NCI-H2196 (cell line): ENCODE results near the gene TMEM187.

Source experiments
- DNase-seq: peaks from one replicate; lab custom pipeline; 2025; ENCODE audit not compliant: unreplicated experiment; lab: John Stamatoyannopoulos, UW

TMEM187 gene

DNA sequence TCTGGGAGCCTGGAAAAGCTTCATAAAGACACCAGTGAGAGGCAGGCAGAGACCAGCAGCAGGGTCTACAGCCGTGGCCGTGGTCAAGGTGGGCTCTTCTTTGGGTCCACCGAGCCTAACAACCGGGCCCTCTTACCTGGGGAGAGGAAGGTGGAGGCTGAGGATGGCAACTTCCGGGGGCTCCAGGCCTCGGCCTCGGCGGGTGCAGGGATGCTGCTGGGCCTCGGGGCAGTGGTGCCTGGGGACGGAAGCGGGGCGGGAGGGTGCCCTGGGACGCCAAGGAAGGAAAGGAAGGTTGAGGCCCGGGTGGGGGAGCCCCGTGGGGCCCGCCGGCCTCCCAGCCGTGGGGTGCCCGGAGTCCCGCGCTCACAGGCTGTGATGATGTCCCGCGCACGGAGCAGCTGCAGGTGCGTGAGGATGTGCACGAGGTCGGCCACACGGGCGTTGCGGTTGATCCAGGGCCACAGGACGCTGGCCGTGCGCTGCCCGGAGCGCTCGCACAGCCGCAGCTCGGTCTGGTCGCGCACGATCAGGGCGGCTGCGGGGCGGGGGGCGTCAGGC lies 46.6 kb downstream of the TMEM187 start:
- DNase-seq: no peak

DNA sequence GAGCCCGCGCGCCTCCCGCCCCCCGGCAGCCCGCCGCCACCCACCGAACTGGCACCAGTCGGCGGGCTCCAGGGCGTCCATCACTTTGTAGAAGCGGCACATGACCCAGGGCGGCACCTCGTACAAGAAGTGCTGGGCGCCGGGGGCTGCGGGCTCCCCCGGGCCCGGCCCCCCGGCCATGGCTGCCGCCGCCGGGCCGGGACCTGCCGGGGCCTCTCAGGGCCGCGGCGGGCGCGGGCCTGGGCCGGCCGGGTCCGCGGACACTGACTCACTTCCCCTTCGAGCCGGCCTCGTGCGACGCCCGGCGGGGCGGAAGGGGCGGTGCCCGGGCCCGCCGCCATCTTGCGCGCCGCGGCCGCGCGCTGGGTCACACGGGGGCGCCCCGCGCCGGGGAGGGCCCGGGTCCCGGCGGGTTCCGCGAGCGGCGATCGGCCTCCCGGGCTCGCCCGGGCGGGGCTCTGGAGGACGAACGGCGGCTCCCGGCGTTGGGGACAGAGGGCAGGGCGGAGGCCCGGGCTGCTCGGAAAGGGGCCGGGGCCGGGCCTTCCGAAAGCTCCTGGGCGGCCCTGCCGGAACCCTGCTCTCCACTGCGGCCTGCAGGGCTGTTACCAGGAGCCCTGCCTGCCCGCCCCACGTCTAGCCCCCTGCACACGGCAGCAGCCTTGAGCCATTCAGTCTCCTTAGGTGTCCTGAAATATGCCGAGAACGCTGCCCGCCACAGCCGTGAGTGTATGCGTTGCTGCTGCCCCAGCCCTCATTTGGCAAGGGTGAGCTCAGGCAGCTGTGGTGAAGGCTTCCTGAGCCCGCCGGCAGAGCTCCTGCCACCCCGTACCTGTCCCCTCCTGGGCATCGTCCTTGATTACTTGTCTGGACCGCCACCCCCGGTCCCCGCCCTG lies 47.3 kb downstream of the TMEM187 start, which contains the start of gene IRAK1:
TSS of gene IRAK1 (minus strand) at position 270 of the 896 bp plus-strand sequence. CDS start at position 180, 90 bp downstream.
- peak; percentile 55 for DNase-seq

DNA sequence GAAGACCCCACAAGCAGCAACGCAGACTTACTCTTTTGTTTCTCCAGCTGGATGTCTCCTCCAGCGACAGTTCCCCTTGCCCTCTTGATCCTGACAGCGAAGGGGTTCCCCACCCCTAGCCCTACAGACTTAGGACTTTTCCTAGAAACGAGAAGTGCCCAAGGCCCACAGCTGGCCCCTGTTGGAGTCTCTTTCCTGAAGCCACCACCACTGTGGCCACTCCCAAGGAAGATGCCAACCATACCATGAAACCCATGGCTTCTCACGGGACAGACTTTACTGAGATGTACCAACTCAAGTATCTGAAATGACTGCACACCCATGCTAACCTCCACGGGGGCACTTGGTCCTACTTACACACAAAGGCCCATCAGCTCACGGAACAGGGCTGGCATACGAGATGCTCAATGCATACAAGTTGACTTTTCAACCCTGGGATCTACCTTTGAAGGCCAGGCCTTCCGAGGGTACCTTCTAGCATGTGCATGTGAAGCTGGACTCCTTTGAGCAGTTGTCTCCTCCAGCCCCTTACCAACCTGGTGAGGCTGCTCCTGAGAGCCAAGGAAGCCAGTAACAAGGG lies 48.1 kb downstream of the TMEM187 start:
- no peak for DNase-seq

DNA sequence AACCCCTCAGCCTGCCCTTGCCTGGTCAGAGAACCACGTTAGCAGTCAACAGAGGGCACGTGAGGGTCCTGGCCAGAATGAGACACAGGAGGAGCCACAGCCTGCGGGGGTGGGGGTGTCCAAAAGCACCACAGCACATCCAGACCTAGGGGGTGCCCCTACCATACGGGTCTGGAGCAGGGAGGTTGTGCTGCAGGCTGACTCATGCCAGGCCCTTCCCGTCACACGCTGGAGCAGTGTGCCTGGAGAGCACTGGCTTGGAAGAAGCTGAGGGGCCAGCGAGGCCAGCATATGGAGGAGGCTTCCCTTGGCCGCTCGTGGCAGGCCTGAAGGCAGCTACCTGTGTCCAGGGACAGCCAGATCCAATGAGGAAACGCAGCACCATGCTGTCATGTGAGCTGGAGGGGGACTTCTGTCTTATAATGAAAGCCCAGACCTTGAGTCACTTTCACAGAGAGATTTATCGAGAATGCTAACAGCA lies 48.6 kb downstream of the TMEM187 start:
- no peak for DNase-seq

DNA sequence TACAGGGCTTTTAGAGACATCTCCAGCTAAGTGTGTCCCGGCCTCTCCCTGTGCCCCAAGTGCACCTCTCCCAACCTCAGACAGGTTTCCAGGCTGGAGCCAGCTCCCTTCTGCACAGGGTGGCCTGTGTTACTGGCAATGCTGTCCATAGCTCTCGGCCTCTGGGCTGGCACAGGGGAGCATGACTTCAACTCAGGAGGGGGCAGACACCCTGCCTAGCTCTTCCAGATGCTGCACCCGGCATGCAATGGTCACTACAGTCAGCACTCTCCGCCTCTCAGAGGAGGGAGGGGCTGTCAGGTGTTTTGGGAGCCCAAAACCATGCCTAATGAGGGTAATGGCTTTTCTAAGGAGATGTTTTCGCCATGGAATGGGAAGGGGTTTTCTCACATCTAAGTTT lies 49.6 kb downstream of the TMEM187 start:
- DNase-seq: no peak

DNA sequence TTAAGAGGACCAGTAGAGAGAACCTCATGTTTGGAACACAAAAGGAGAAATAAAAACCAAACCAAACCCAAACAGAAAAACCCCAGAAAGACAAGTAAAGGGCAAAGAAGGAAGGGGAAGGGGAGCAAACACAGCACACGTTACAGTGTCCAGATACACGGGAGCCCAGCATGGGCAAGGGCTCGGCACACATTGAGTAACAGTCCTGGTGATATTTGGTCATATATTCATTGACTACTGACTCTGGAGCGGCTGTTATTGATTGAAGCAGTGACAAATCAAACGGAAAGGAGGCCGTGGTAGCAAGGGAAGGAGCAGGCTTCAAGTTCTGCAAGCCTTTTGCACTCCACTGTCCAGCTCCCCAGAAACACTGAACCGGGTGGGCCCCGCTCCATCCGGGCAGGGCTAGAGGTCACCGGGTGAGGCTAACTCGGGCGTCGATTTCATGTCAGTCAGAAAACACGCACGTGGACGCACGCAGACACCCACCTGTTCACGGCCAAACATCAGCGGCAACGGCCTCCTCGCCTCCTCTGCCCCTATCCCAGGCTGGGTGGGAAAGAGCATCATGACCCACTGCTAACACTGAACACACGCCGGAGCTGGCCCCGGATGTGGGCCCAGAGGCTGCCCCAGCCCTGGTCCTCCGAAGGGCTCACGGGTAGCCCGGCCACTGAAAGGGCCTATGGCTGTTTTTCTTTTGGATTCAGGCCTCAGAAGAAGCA lies 50.9 kb downstream of the TMEM187 start:
- no peak for DNase-seq

DNA sequence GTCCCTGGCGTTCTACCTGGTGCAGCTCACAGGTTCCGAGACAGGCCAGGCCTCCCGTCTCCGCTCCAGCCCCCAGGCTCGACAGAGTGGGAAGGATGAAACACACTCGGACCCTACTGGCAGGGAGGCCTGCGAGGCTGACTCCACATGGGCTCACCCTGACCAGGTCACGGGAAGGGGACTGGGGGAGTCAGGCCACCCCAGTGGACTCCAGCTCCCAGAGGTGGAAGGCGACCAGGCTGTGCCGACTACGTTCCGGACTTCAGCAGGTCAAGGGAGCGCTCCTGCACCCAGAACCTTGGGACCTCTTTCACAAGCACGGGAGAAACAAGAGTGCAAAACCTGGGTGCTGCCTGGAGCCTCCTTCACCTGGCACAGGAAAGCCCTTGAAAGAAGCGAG lies 51.7 kb downstream of the TMEM187 start:
- no peak for DNase-seq

DNA sequence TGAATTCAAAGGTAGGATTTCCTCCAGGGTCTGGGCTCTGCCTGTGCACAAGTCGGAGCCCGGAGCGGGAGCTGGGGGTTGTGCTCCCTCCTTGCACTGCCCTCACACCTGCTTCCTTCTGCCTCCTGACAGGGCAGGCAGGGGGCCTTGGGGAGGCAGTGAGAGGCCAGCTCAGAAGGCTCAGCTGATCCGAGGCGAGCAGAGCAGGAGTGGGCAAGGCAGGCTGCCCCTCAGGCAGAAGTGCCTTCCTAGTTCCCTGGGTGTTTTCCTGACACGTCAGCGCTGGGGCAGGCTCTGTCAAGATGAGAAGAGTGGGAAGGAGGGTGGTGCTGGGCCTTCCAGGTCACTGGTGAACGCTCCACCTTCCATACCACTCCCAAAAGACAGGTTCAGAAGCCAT lies 52.7 kb downstream of the TMEM187 start:
- DNase-seq: no peak

DNA sequence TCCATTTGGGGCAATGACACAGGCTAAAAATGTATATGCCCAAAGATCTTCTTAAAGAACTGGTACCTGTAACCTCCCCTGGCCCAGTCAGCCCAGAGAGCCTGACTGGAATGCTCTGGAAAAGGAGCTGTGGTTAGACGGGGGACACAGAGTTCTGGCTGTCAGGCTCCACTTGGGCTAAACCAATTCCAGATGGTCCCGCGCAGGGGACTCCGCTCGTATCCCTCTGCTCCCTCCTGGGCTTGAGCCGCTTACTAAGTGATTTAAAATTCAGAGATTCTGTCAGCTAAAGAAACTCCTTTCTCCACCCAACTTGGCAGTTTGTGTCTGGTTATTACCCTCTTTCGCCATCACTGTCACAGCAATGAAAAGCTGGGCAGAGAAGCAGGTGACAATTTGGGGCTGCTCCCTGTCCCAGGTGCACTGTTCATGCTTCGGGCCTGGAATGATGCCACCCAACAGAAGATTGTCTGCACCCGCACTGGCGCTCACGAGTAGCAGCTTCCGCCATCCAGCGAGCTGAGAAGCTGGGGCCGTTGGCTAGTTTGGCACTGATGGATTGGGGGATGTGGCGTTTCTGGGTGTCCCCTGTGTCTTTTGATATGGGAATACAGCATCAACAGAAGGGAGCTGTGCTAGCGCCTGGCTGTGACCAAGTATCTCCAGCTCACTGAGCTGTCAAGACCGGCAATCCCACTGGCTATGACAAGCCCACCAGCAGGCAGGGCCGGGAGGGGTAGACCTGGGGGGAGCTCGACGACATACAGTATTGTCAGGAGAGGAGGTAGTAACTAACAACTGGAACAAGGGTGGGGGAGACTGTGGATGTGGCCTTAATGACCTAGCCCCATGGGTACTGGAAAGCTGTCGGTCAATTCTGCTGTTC lies 53.8 kb downstream of the TMEM187 start:
- no peak for DNase-seq

DNA sequence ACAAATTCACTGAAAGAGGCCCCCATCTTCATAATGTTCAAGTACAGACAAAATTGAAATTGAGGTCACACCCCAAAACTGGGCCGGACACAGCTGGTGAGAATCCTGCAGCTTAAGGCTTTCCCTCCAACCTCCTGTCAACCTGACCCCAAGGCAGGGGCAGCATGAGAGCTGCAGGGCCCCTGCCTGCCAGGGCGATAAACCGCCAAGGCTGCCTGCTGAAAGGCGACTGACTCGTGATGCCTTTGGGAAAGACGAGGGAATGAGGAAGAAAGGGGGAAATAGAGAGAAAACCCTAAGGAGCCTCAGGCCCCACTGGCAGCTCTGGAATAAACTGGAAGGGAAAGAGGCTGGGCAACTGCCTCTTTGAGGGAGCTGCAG lies 54.5 kb downstream of the TMEM187 start:
- no peak for DNase-seq

DNA sequence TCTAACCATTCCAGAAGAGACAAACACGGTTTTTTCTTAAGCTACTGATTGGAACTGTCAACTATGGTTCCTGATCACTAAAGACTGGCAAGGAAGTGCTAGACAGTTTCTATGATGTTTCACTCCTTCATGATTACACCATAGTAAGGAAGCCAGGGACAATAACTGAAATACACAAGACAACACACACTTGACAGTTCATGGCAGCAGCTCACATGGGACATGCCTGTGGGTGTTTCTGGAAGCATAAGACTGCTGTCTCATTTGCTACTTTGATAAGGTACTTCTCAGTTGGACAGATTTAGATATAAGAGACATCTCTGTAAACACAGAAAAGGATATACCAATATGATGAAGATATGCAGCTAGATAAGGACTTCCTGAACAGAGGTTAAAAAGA lies 55.4 kb downstream of the TMEM187 start:
- DNase-seq: no peak

DNA sequence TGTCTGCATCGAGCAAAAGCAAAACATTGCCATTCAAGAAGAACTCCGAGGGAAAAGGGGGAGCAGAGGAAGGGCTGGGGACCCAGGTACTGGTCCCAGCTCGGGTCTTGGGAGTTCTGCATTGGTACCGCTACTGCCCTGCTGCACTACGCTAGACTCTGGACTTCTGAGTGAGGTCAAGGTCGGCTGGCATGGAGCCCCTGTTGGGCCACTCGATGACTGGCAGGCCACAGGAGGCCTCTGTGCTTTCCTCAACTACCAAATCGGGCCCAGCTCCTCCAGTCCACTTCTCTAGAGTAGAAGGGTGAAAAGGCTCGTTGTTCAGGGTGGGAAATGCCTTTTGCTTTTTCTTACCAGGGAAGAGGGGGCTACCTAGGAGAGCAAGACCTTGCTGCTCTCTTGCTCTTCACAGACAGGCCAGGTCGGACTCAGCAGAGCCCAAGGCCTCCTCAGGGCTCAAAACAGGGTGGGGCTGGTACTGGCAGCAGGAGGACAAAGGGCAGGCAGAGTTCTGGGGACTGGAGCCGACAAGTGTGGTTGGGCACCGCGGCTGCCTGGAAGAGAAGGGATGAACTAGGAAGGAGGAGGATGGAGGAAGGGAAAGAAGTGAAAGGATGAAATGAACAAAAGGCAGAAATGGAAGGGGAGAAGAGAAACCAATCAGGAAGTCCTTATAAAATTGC lies 56.1 kb downstream of the TMEM187 start:
- no peak for DNase-seq

DNA sequence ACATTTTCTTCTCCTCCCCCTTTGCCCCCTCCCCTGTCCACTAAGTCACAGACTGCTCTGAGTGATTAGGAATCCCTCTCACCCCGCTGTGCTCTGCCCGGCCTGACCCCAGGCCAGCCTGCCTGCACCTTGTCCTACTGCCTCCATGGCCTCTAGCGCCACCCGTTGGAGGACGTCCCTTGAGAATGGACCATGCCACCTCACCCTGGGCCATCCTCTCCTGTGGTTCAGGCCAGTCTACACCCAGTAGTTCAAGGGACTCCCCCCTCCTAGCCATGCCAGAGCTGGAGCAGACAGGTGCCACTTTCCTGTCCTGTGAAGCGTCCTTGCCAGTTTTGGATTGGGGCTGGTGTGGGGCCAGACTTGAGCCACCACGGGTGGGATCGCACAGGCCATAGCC lies 56.9 kb downstream of the TMEM187 start:
- DNase-seq: no peak

DNA sequence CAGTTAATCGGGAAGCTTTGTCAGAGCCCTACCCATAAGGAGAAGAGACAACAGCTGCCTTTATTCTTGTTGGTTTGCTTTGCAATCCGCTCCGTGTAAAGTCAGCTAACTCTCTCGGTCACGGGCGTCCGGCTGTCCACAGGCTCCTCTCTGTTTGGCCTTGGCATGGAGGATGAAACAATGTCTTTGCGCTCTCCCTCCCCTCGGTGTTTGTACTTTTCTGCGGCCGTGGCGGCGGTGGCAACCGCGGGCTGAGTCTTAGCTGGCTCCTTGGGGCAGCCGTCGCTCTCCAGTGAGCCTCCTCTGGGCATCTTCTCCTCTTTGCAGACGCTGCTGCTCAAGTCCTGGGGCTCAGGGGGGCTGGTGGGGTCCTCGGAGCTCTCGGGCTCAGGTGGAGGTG lies 57.7 kb downstream of the TMEM187 start:
- no peak for DNase-seq

DNA sequence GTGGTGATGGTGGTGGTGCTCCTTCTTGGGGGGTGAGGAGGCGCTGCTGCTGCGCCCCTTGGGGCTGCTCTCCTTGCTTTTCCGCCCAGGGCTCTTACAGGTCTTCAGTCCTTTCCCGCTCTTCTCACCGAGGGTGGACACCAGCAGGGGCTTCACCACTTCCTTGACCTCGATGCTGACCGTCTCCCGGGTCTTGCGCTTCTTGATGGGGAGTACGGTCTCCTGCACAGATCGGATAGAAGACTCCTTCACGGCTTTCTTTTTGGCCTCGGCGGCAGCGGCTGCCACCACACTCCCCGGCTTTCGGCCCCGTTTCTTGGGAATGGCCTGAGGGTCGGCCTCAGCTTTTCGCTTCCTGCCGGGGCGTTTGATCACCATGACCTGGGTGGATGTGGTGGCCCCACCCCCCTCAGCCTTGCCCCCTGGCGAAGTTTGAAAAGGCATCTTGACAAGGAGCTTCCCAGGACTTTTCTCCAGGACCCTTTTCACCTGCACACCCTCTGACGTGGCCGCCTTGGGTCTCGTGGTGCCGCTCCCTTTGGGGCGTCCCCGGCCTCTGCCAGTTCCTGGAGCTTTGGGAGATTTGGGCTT lies 58.3 kb downstream of the TMEM187 start:
- no peak for DNase-seq

DNA sequence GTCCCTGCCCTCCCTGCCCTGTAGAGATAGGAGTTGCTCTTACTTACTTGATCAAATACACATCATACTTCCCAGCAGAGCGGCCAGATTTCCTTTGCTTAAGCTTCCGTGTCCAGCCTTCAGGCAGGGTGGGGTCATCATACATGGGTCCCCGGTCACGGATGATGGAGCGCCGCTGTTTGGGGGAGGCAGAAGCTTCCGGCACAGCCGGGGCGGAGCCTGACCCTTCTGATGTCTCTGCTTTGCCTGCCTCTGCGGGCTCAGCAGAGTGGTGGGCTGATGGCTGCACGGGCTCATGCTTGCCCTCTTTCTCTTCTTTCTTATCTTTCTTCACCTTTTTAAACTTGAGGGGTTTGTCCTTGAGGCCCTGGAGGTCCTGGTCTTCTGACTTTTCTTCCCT lies 59.6 kb downstream of the TMEM187 start:
- no peak for DNase-seq

DNA sequence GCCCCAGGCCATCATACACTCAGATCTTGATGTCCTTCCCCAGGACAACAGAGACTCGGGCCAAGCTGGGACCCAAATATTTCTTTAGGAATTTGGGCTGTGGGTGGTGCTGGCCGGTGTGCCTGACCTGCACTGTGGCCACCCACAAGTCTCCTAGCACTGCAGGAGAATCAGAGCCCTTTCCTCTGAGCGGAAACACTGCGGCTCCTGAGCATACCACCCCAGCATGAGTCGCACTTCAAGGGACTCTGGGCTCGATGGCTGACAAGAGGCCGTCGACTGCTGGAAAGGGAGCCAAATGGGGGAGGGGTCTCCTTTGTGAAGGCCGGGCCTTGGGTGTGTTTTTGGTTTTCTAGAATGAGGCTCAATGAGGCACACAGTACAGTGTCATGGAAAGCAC lies 60.1 kb downstream of the TMEM187 start:
- no peak for DNase-seq
